Liver (tissue), 3 donors: ENCODE measurements around the gene APOL3.

ENCODE experiments used
- CTCF ChIP-seq: fragments of 150-350 bp; IDR thresholded peaks from 2 replicates; pipeline ENCODE4 v1.5.1; 2017; ENCODE audit warnings: improper control_type of control experiment, low read depth, low read length; ENCODE audit not compliant: missing input control
- EGR1 ChIP-seq, 2 donors: IDR thresholded peaks; 2 replicates each; pipeline ENCODE4 v1.6.1; 2016 to 2018; ENCODE audit warnings: antibody characterized with exemption in 2 of 2, low read depth in 2 of 2
- GABPA ChIP-seq, 2 donors: IDR thresholded peaks in 1 of 2; conservative IDR thresholded peaks in 1 of 2; 2 replicates each; pipeline ENCODE4 v1.6.1; 2016; ENCODE audit warnings: antibody characterized with exemption in 2 of 2, mild to moderate bottlenecking in 1 of 2, moderate library complexity in 1 of 2
- MAX ChIP-seq: IDR thresholded peaks from 2 replicates; pipeline ENCODE4 v1.6.1; 2016; ENCODE audit warnings: antibody characterized with exemption
- RAD21 ChIP-seq, 2 donors: IDR thresholded peaks; 2 replicates each; pipeline ENCODE4 v1.6.1; 2016; ENCODE audit warnings: antibody characterized with exemption in 2 of 2, mild to moderate bottlenecking in 2 of 2
- REST ChIP-seq: IDR thresholded peaks from 2 replicates; pipeline ENCODE4 v1.6.1; 2016; ENCODE audit warnings: antibody characterized with exemption, mild to moderate bottlenecking
- TAF1 ChIP-seq: conservative IDR thresholded peaks from 2 replicates; pipeline ENCODE4 v1.6.1; 2016; ENCODE audit warnings: antibody characterized with exemption, mild to moderate bottlenecking
- donor health status: healthy.
- donor health status: healthy.

GRCh38 chr22:36152088-36152487 lies 8.5 kb downstream of the APOL3 start:
- TF ChIP-seq CTCF (no peak), TAF1 (no peak), REST (no peak), MAX (no peak), RAD21 (IDR thresholded peaks at IDR 0.05) (no peak), GABPA (IDR thresholded peaks at IDR 0.05 in 1 of 2, conservative IDR thresholded peaks at IDR 0.05 in 1 of 2) (no peak), EGR1 (IDR thresholded peaks at IDR 0.05; ENCODE audit: low read depth in 2 of 2) (no peak)
